ENCODE measurements around the gene CCL20. TPM values are rescaled to one million over a fixed set of nuclear protein-coding genes. Genes with fewer than 3 reads are reported as not detected.

CCL20 gene
- total and polyA plus RNA-seq, 2 of the 8 experiments (the other 6 are each of a cell fraction or from before 2014, with no cell fraction given) = not detected

- no peak for TF ChIP-seq TEAD4 (IDR thresholded peaks at IDR 0.05; ENCODE audit: low read depth, low read length)
- no peak for TF ChIP-seq POU5F1 (IDR thresholded peaks at IDR 0.05; ENCODE audit: low read depth, low read length)
Measured at GRCh38 chr2:227813229-227813561, 447 bp upstream of the CCL20 start (continued).

Data from H1 (cell line).